ENCODE measurements around the gene PEX16.

DNA sequence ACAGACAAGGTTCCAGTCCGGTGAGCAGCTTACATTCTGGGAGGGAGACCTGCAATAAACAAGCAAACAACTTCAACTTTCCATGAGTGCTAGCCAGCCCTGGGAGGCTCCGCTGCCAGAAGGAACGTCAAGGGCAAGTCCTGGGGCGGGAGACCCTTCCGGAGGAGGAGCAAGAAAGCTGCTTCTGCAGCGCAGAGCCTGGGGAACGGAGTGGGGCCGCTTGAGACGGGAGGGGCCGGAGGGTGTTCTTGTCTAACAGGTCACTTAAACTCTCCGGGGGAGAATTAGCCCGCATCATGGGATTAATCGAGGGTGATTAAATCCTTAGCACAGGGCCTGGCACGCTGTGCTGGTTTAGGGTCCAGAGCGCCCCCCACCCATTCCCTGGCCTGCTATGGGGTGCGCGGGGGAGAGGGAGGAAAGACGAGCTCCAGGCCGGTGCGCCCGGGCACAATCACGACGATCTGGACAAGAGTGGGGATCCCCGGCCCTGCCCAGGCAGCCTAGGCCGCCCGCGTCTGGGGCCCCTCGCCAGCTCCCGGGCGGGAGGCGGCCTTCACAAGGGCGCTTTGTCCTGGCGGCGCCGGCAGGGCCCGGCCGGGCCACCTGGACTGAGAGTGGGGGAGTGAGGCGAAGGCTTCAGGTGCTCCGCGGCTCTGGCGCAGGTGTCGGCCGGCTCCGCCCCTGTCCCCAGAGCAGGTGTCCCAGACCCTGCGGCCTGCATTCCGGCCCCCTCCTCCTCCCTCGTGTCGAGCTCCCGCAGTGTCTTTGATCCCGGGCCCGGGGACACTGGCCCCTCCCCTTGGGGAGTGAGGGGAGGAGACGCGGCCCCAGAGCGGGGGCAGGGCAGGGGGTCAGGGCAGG, 4.1 kb upstream of the PEX16 start:
- TF ChIP-seq POLR2A (IDR thresholded peaks at IDR 0.05) (no peak), CTCF (IDR thresholded peaks at IDR 0.05) (no peak)

All from vagina (tissue), 2 donors.